AG10803 (cell line): ENCODE results near the gene EDAR.
A peak's percentile ranks its signal among the peaks of the same experiment; 100 is the strongest.

Experiments used
- DNase-seq: peaks from one replicate; pipeline ENCODE4 v3.0.0; 2010; ENCODE audit warnings: low read depth
- H3K4me3 ChIP-seq: 2 replicates; pipeline ENCODE4 v1.5.1; 2011; ENCODE audit warnings: mild to moderate bottlenecking, low read length, control low read depth
- TF ChIP-seq, protein P1 (sequence below): conservative IDR thresholded peaks from 2 replicates; pipeline ENCODE4 v1.5.1; 2011; ENCODE audit warnings: mild to moderate bottlenecking, low read length, control low read depth, inconsistent platforms

EDAR gene

DNA sequence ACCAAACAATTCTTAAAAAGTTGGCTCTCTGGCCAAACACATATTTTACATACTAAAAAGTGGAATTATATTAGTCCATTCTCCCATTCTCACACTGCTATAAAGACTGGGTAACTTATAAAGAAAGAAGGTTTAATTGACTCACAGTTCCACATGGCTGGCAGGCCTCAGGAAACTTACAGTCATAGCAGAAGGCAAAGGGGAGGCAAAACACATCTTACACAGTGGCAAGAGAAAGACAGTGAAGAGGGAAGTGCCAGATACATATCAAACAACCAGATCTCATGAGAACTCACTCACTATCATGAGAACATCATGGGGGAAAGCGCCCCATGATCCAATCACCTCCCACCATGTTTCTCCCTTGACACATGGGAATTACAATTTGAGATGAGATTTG, 42.6 kb downstream of the EDAR start:
- TF ChIP-seq, protein P1, sequence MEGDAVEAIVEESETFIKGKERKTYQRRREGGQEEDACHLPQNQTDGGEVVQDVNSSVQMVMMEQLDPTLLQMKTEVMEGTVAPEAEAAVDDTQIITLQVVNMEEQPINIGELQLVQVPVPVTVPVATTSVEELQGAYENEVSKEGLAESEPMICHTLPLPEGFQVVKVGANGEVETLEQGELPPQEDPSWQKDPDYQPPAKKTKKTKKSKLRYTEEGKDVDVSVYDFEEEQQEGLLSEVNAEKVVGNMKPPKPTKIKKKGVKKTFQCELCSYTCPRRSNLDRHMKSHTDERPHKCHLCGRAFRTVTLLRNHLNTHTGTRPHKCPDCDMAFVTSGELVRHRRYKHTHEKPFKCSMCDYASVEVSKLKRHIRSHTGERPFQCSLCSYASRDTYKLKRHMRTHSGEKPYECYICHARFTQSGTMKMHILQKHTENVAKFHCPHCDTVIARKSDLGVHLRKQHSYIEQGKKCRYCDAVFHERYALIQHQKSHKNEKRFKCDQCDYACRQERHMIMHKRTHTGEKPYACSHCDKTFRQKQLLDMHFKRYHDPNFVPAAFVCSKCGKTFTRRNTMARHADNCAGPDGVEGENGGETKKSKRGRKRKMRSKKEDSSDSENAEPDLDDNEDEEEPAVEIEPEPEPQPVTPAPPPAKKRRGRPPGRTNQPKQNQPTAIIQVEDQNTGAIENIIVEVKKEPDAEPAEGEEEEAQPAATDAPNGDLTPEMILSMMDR, result no peak
- DNase-seq, result no peak
- H3K4me3 ChIP-seq, result no peak overlapping the region

DNA sequence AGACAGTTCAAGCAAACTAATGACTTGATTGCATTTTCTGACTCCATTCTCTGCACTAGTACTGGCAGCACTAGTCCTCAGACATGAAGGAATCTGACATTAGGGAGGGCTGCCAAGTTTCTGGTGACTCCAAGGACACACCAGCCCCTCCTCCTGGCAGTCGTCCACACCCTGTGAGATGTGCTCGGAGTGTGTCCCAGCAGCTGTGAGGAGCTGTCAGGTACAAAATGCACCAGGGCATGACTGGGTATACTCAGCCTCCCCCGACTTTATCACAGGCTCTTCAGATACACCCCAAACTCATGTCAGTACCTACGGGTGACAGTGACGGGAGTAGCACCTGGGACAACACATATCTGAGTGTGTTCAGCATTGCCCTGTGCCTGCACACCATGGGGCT, 43.1 kb downstream of the EDAR start:
- DNase-seq, result no peak
- TF ChIP-seq, protein P1, result no peak
- H3K4me3 ChIP-seq, result no peak overlapping the region

DNA sequence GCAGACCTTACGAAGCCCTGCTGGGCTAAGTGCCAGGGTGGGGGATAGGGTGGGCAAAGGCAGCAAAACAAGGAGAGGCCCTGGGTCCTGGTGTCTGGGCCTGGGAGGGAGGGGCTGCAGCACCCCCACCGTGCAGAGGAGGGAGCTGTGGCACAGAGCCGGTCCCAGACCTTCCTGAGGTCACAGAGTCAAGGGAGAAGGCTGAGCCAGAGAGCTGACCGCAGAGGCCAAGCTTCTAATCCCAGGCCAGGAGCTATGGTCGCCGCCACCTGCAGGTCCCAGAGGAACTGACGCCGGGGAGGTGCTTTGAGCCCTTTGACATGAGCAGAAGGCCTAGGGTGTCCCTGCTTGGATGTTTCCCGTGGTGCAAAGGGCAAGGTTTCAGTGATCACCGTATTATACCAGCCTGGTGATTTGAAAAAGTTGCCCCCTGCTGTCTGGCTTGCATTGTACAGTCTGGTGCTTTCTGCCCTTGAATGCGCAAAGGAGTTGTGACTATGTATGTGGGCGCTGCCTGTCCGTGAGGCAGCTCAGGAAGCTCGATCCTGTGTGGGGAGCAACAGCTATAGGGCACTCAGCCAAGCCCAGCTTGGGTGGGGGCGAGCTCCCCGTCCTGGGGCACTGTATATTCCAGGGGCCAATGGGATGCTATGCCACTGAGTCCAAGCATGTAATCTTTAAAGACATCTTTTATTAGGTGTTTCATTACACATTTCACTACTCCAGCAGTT, 44.3 kb downstream of the EDAR start:
- TF ChIP-seq, protein P1, result no peak
- H3K4me3 ChIP-seq, result no peak overlapping the region
- no peak for DNase-seq

DNA sequence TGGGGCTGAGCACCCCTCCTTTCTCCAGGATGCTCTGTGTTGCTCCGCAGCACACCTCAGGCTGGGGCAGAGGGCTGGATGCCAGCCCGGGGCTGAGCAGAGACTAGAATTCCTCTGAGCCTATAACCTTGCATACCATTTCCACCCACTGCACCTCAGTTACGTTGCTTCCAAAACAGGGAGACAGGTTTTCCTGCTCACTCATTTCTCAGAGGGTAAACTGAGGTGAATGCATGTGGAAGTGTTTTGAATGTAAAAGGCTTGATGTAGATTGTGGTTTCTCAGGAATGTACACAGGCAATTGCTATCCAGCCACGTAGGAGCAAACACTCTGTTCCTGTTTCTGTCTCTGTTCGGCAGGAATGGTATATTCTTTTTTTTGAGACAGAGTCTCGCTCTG, 45.3 kb downstream of the EDAR start:
- TF ChIP-seq, protein P1, result no peak
- no peak overlapping the region for H3K4me3 ChIP-seq
- peak; percentile 4 for DNase-seq

DNA sequence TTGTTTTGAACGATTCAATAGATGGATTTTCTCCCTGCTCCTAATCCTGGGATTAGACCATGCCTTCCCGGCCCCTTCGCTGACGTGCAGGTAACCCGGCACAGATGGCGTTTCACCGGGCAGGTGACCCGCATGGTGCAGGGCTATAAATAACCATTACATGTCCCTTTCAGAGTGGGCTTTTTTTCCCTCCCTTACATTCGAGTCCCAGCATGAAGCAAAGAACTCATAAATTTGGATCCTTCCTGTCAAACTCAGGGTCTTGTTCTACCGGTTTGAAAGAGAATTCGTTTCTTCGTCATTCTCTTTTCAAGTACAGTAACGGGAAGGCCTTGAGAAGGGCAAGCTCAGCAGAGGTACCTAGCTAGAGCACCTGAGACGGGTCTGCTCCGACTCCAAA, 46.1 kb downstream of the EDAR start:
- DNase-seq, result no peak
- TF ChIP-seq, protein P1, result no peak
- H3K4me3 ChIP-seq, result no peak overlapping the region

DNA sequence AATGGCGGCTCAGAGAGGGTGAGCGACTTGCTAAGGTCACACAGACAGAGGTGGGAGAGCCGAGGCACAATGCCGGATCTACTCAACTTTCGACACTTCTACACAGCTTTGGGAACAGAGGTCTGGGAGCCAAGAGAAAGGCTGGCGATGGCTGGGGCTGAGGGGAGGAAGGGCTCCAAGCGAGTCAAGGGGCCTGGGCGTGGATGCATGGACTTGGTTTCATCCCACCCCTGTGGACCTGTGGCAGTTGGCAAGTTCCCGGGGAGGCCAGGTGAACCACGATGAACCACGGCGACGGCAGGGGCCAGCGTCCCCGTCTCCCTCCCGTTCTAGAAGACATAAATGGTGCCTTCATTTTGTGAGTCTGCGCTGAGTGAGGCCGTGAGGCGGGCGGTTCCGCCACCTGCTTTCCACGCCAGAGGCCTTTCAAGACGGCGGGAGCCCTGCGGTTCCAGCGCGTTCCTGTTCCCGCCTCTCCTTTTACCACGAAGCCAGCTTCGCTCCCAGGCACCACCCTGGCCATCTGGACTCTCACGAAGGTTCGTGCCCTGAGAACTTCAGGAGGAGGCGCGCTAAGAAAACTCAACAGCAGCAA, 46.7 kb downstream of the EDAR start:
- TF ChIP-seq, protein P1, result no peak
- DNase-seq, result no peak
- H3K4me3 ChIP-seq, result no peak overlapping the region

DNA sequence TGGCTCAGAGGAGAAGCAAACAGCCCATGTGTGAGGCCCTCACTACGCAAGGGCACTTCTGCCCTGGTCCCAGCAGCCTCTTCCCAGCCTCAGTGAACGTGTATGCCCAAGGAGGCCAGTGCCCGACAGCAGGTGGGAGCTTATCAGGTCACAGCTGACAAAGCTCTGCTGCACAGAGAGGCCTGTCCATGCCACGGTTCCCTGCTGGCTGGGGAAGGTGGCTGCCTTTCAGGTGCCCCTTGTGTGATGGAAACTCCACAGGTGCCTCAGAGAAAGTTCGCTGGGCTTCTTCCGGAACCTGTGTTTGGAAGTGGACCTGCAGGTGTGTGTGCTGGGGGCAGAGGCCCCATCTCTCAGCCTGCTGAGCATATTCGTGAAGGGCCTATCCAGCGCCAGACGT, 47.3 kb downstream of the EDAR start:
- TF ChIP-seq, protein P1, result no peak
- H3K4me3 ChIP-seq, result no peak overlapping the region
- no peak for DNase-seq
